SK-N-MC (cell line): ENCODE results near the gene PRR18.

ENCODE experiments used
- EZH2 ChIP-seq: fragments of 200-600 bp; sonication (generic); IDR thresholded peaks from one replicate; pipeline ENCODE4 v1.6.1; 2017; ENCODE audit warnings: antibody characterized with exemption
- POLR2AphosphoS5 ChIP-seq: IDR thresholded peaks from 2 replicates; pipeline ENCODE4 v1.6.1; 2012; ENCODE audit warnings: mild to moderate bottlenecking, low read depth, low read length, borderline replicate concordance

DNA sequence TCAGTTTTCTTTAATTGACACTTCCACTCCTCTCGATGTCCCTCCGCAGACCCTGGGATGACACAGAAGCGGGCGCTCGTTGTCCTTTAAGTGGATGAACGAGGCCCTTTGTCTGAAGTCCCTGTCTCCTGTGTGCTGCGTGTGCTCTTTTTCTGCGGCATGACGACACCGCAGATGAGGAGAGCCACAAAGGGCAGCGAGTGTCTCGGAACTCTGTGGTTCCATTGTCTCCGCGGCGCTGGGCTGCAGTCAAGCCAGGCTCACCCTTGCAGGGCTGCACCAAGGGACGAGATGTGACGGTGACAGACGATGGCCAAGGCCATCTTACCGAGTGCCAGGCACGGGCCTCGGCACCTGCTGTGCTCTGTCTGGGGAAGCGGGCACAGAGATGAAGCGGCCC is 10.6 kb downstream of the PRR18 start:
- no peak for TF ChIP-seq EZH2
- no peak for TF ChIP-seq POLR2AphosphoS5
